HUES64 (cell line): ENCODE measurements around the gene SUPT3H.

Source experiments
- H3K27ac ChIP-seq: 2 replicates; pipeline ENCODE4 v1.7.0; 2013; ENCODE audit warnings: low read depth, low read length, inconsistent platforms
- H3K27me3 ChIP-seq: 2 replicates; pipeline ENCODE4 v1.6.1; 2013; ENCODE audit warnings: mild to moderate bottlenecking, low read length; ENCODE audit not compliant: insufficient read depth
- H3K36me3 ChIP-seq: 2 replicates; pipeline ENCODE4 v1.6.1; 2013; ENCODE audit warnings: mild to moderate bottlenecking, low read length; ENCODE audit not compliant: insufficient read depth
- H3K4me1 ChIP-seq: 2 replicates; pipeline ENCODE4 v1.6.1; 2013; ENCODE audit warnings: mild to moderate bottlenecking, low read length, moderate library complexity; ENCODE audit not compliant: insufficient read depth
- H3K4me3 ChIP-seq: 2 replicates; pipeline ENCODE4 v1.5.1; 2013; ENCODE audit warnings: mild to moderate bottlenecking, low read length, moderate library complexity
- H3K9ac ChIP-seq: 2 replicates; pipeline ENCODE4 v1.6.1; 2013; ENCODE audit warnings: mild to moderate bottlenecking, low read depth, low read length
- H3K9me3 ChIP-seq: 2 replicates; pipeline ENCODE4 v1.6.1; 2013; ENCODE audit warnings: low read depth, low read length; ENCODE audit not compliant: insufficient read depth
- WGBS: fragments of 150-250, 120-280 bp; methylation state at CpG from one replicate; pipeline ENCODE4 v1.1.7; 2013; ENCODE audit warnings: missing lambda C conversion rate; 5-methylcytosine and 5-hydroxymethylcytosine counted together

SUPT3H gene

DNA sequence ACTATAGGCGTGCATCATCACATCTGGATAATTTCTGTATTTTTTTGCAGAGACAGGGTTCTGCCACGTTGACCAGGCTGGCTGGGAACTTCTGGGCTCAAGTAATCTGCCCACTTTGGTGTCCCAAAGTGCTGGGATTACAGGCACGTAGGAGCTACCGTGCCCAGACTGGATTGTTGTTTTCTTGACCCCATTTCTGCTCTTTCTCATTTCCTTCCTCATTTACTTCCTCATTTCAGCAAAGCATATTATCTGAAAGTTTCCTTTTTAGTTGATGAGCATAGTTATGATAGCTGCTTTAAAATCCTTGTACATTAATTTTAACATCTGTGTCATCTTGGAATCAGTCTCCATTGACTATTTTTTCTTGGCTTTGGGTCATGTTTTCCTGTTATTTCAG is 350.6 kb downstream of the SUPT3H start:
- WGBS, result 92% methylated on average over 4 of the region's 4 CpGs
- H3K9me3 ChIP-seq, result no peaks in the 10 kb centered on the region
- H3K4me1 ChIP-seq, result no peaks in the 10 kb centered on the region
- H3K4me3 ChIP-seq, result no peak overlapping the region
- H3K9ac ChIP-seq, result no peak overlapping the region
- H3K27ac ChIP-seq, result no peak overlapping the region
- H3K27me3 ChIP-seq, result no peaks in the 10 kb centered on the region
- H3K36me3 ChIP-seq, result no peaks in the 10 kb centered on the region

DNA sequence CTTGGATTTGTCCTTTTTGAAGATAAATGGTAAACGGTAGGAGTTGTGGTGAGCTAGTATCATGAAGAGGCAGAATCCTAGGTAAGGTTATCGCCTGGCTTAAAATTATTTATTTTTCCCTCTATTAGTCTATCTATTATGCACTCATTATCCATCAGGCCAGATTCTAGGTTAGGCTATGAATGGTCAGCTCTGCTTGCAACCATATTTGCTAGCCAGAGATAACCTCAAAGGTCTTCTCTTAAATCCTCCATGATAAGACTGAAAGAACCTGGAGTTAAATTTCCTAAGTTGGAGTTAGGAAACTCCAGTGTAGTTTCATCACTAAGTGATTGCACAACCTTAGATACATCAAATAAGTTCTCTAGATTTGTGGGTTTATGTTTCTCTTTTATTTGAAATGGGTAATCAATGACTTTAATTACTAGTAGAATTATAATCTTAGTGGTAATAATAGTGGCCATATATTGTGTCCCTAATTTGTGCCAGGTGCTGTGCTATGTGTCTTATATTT is 351.7 kb downstream of the SUPT3H start:
- Histone ChIP-seq H3K9me3 (no peaks in the 10 kb centered on the region), H3K4me1 (no peaks in the 10 kb centered on the region), H3K27ac (no peak overlapping the region), H3K9ac (no peak overlapping the region), H3K36me3 (no peaks in the 10 kb centered on the region), H3K27me3 (no peaks in the 10 kb centered on the region), H3K4me3 (no peak overlapping the region)
- 88% methylated on average over 2 of the region's 2 CpGs for WGBS

DNA sequence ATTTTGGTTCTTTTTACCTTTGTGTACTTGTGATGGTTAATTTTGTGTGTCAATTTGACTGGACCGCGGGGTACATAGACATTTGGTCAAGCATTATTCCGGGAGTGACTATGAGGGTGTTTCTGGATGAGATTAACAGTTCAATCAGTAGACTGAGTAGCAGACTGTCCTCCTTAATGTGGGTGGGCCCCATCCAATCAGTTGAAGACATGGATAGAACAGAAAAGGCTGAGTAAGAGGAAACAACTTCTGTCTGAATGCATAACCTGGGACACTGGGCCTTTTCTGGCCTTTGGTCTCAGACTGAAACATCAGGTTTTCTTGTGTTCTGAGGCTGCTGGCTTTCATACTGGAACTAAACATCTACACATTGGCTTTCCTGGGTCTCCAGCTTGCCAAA is 353.1 kb downstream of the SUPT3H start:
- Histone ChIP-seq H3K27ac (no peak overlapping the region), H3K4me3 (no peak overlapping the region), H3K9ac (no peak overlapping the region), H3K36me3 (no peaks in the 10 kb centered on the region), H3K9me3 (no peaks in the 10 kb centered on the region), H3K27me3 (no peaks in the 10 kb centered on the region), H3K4me1 (no peaks in the 10 kb centered on the region)
- WGBS, result 96% methylated on average over 3 of the region's 3 CpGs

DNA sequence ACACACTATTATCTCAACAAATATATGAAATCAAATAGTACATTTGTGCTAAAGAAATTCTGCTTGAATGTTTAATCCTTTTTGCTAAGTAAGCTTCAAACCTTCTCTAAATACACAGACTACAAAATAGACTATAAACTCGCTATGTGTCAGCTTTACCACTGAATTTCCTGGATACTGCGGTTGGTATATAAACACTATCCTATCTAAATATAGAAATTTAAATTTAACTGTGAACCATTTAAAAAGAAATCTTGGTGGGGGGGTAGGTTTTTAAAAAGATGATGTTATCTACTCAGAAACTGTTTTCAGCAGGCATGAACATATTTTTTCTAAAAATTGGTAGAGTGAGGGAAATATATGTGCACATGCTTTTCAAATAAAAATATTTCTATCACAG is 356.1 kb downstream of the SUPT3H start:
- no peak overlapping the region for H3K9ac ChIP-seq
- WGBS, result 100% methylated on average over 1 of the region's 2 CpGs
- H3K27me3 ChIP-seq, result no peaks in the 10 kb centered on the region

DNA sequence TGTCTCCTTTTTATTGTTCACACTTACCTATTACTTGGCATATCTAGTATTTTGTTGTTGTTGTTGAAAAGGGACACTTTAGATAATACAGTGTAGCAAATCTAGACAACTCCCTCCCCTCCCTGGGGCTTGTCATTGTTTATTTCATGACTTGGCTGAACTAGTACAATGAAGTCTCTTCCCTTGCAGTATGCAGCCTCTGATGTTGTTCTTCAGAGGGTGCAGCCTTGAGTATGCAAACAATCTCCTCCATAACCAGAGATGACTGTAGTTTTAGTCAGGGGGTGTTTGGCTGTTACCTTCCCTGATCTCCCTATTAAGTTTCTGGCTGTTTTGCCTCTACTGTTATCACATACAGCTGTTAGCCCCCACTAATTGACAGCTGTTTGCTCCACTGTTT is 365.0 kb downstream of the SUPT3H start:
- no peaks in the 10 kb centered on the region; the same call in 1 of the 2 replicates for H3K4me1 ChIP-seq
- no peaks in the 10 kb centered on the region for H3K27me3 ChIP-seq
- no peak overlapping the region for H3K27ac ChIP-seq
- no peak overlapping the region for H3K9ac ChIP-seq
- H3K9me3 ChIP-seq, result no peaks in the 10 kb centered on the region
- H3K4me3 ChIP-seq, result no peak overlapping the region
- H3K36me3 ChIP-seq, result 0 out of 2 replicates have a peak, but pooled peaks cover 6% of the 10 kb centered on the region

More for the DNA sequence above, 356.1 kb downstream of the SUPT3H start:
- no peak overlapping the region for H3K27ac ChIP-seq
- H3K36me3 ChIP-seq, result no peaks in the 10 kb centered on the region
- H3K9me3 ChIP-seq, result no peaks in the 10 kb centered on the region
- H3K4me3 ChIP-seq, result no peak overlapping the region
- no peaks in the 10 kb centered on the region for H3K4me1 ChIP-seq

DNA sequence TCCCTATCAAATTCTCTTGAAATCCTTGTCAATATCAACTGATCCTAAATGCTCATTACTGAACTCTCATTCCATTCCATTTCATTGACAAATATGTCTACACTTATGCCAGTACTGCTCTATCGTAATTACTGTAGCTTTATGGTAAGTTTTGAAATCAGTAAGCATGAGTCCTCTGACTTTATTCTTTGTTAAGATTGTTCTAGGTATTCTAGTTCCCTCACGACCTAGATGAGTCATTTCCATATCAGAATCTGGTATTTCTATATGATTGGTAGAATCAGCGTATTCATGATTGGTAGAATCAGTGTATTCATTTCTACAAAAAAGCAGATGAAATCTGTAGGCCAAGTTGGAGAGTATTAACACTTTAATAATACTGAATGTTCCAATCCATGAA is 368.2 kb downstream of the SUPT3H start:
- Histone ChIP-seq H3K36me3 (0 out of 2 replicates have a peak, but pooled peaks cover 5% of the 10 kb centered on the region), H3K27me3 (no peaks in the 10 kb centered on the region), H3K4me1 (no peaks in the 10 kb centered on the region; the same call in 1 of the 2 replicates), H3K9me3 (no peaks in the 10 kb centered on the region), H3K4me3 (no peak overlapping the region), H3K9ac (no peak overlapping the region), H3K27ac (no peak overlapping the region)
- WGBS, result 94% methylated on average over 3 of the region's 3 CpGs

DNA sequence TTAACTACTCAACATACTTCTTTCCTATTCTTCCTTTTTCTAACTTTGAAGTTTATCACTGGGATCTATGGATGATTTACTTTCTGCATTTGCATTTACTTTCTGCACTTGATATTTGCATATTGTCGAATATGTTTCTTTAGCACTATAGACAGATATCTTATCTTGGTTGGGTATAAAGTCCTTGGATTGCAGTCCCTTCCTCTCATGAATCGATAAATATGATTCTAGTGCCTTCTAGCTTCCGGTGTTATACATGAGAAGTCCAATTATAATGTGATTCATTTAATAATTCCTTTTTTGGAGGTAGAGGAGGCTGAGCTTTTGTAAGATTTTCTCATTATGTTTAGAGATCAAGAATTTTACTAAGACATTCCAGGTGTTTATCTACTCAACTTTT is 370.8 kb downstream of the SUPT3H start:
- H3K4me3 ChIP-seq, result no peak overlapping the region
- no peaks in the 10 kb centered on the region for H3K36me3 ChIP-seq
- no peaks in the 10 kb centered on the region for H3K27me3 ChIP-seq
- H3K9me3 ChIP-seq, result no peaks in the 10 kb centered on the region
- H3K4me1 ChIP-seq, result no peaks in the 10 kb centered on the region
- H3K9ac ChIP-seq, result no peak overlapping the region
- 100% methylated on average over 1 of the region's 3 CpGs for WGBS
- no peak overlapping the region for H3K27ac ChIP-seq

DNA sequence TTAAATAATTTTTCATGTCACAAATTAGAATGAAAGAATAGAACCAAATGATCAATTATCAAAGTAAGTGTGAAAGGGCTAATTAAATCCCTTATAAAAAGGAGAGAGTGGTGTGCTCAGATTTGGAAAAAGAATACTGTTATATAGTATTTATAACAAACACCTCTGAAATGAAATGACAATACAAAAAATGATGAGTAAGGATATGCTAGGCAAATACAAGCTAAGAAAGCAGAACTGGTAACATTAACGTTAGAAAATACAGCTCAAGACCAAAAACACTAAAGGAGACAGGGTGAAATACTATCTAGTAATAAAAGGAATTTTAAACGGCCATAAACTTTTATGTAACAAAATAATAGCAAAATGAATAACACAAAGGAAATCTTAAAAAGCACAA is 373.8 kb downstream of the SUPT3H start:
- H3K4me3 ChIP-seq, result no peak overlapping the region
- no peaks in the 10 kb centered on the region for H3K36me3 ChIP-seq
- H3K9me3 ChIP-seq, result no peaks in the 10 kb centered on the region
- H3K27me3 ChIP-seq, result no peaks in the 10 kb centered on the region
- WGBS, result no CpG with 5 or more reads among the region's 2 CpGs
- no peak overlapping the region for H3K9ac ChIP-seq
- H3K4me1 ChIP-seq, result no peaks in the 10 kb centered on the region
- no peak overlapping the region for H3K27ac ChIP-seq

DNA sequence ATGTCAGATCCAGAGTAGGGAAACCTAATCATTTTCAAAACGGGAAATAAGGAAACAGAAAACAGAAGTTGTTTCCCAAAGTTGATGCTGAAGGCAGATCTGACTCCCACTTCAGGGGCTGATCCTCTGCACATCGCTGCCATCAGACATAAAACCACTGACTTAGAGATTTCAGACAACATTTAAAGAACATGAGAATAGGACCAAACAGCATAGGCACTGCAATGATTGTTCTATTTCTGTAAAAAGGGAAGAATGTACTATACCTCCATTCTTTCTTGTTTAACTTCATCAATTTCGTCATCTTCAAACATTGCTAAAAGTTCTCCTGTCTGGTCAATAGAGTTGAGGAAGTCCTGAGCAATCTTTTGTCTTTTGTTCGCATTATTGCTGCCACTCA is 374.3 kb downstream of the SUPT3H start:
- H3K36me3 ChIP-seq, result no peaks in the 10 kb centered on the region
- no peak overlapping the region for H3K9ac ChIP-seq
- no peaks in the 10 kb centered on the region for H3K9me3 ChIP-seq
- no peak overlapping the region for H3K27ac ChIP-seq
- no peaks in the 10 kb centered on the region for H3K4me1 ChIP-seq
- 85% methylated on average over 4 of the region's 4 CpGs for WGBS
- no peak overlapping the region for H3K4me3 ChIP-seq
- no peaks in the 10 kb centered on the region for H3K27me3 ChIP-seq

DNA sequence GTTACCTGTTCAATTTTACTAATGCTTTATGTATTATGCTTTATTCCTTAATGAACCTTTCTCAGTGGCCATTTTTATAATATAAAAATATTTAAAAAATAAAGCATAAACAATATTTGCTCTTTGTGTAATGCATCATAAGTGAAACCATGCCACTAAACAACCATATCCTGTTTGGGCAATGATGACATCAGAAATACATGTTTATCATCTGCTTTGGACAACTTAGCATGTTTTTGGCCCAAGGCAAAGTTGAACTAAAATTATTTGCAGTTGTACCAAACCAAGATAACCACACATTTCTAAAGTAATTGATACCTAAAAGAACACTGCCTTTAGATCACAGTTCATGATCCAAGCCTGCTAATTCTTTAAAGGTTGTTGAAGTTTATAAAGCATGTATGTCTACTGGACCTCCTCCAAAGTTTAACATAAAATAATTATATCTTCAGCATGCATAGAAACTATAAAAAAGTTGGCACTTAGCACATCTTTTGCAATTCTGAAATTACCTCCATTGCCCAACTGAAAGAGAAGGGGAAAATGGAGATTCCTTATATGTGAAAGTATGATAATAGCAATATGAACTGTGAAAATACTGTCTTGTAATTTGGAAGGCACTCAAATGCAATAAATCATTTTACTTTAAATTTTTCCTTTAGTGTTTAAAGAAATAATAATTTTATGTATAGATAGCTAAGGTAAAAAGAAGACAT is 375.2 kb downstream of the SUPT3H start:
- Histone ChIP-seq H3K9ac (no peak overlapping the region), H3K27ac (no peak overlapping the region)

DNA sequence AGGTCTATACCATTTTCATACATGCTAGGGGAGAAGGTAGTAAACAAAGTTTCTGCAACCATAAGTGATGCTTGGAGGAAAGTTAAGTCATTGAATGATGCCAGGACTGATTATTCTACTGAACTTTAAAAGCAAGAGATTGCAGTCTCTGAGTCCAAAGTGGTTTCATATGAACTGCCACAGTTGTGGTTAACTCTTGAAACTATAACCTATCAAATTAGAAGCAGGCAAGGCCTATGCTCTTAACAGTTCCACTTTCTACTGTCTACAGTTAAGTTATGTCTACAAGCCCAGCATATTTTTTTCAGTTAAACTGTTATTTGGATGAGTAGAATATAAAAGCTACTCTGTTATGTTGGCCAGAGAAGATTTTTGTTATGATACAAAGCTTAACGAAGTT is 376.1 kb downstream of the SUPT3H start:
- no peaks in the 10 kb centered on the region for H3K9me3 ChIP-seq
- H3K9ac ChIP-seq, result no peak overlapping the region
- H3K27me3 ChIP-seq, result no peaks in the 10 kb centered on the region
- no peak overlapping the region for H3K4me3 ChIP-seq
- H3K27ac ChIP-seq, result no peak overlapping the region
- WGBS, result 83% methylated on average over 1 of the region's 1 CpG
- no peaks in the 10 kb centered on the region for H3K4me1 ChIP-seq
- H3K36me3 ChIP-seq, result no peaks in the 10 kb centered on the region

More for the DNA sequence above, 375.2 kb downstream of the SUPT3H start:
- H3K4me1 ChIP-seq, result no peaks in the 10 kb centered on the region
- H3K4me3 ChIP-seq, result no peak overlapping the region
- no peaks in the 10 kb centered on the region for H3K27me3 ChIP-seq
- H3K36me3 ChIP-seq, result no peaks in the 10 kb centered on the region
- no peaks in the 10 kb centered on the region for H3K9me3 ChIP-seq

DNA sequence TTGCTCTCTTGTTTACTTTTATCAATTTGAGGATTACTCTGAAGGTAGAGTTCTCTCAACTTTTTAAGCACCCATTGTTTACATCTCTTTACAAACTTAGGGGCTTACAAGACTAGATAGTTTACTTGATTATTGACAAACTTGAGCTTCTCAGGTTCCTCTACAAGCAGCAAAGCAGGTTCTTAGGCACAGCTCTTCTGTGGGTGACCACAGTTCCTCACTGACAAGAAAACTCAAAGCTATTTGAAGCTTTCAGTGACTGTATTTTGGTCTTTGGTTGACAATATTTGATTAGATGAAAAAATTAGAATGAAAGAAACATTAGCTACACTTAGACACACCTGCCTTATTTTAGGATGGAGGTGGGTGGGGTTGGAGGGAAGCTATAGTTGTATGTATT is 376.9 kb downstream of the SUPT3H start:
- no peaks in the 10 kb centered on the region for H3K27me3 ChIP-seq
- no peak overlapping the region for H3K9ac ChIP-seq
- no peaks in the 10 kb centered on the region for H3K36me3 ChIP-seq
- no peaks in the 10 kb centered on the region; the same call in 1 of the 2 replicates for H3K4me1 ChIP-seq
- H3K27ac ChIP-seq, result no peak overlapping the region
- no peak overlapping the region for H3K4me3 ChIP-seq
- no peaks in the 10 kb centered on the region for H3K9me3 ChIP-seq
